Putamen (tissue), 1 donor: ENCODE data around the gene MED12L.
A peak's percentile ranks its signal among the peaks of the same experiment; 100 is the strongest.

Experiments used
- DNase-seq: peaks from one replicate; pipeline ENCODE4 v3.0.0-alpha.2; 2016; ENCODE audit warnings: low spot score

The MED12L gene

GRCh38 chr3:151290673-151291072 is 205.2 kb downstream of the MED12L start:
- DNase-seq, result no peak

GRCh38 chr3:151293127-151293526 is 207.7 kb downstream of the MED12L start:
- no peak for DNase-seq

GRCh38 chr3:151296226-151296625 is 210.8 kb downstream of the MED12L start:
- DNase-seq, result no peak

GRCh38 chr3:151297429-151297828 is 212.0 kb downstream of the MED12L start:
- DNase-seq, result no peak

GRCh38 chr3:151299006-151299405 is 213.5 kb downstream of the MED12L start:
- no peak for DNase-seq

GRCh38 chr3:151300539-151300938 is 215.1 kb downstream of the MED12L start:
- no peak for DNase-seq

GRCh38 chr3:151301787-151302186 is 216.3 kb downstream of the MED12L start:
- no peak for DNase-seq

GRCh38 chr3:151303751-151304150 is 218.3 kb downstream of the MED12L start:
- DNase-seq, result no peak

- peak; percentile 40 for DNase-seq
Measured at GRCh38 chr3:151305060-151305774, 219.8 kb downstream of the MED12L start.

GRCh38 chr3:151305775-151306151 is 220.3 kb downstream of the MED12L start:
- no peak for DNase-seq

GRCh38 chr3:151306168-151306810 is 220.8 kb downstream of the MED12L start:
- DNase-seq, result no peak

GRCh38 chr3:151307131-151307530 is 221.7 kb downstream of the MED12L start:
- no peak for DNase-seq

- DNase-seq, result no peak
Measured at GRCh38 chr3:151307583-151308488, 222.4 kb downstream of the MED12L start.

GRCh38 chr3:151309566-151309965 is 224.1 kb downstream of the MED12L start:
- no peak for DNase-seq

GRCh38 chr3:151312972-151313371 is 227.5 kb downstream of the MED12L start:
- DNase-seq, result no peak

GRCh38 chr3:151314137-151314536 is 228.7 kb downstream of the MED12L start:
- no peak for DNase-seq

GRCh38 chr3:151314593-151314992 is 229.1 kb downstream of the MED12L start:
- DNase-seq, result no peak

- no peak for DNase-seq
Measured at GRCh38 chr3:151315136-151315535, 229.7 kb downstream of the MED12L start.

- no peak for DNase-seq
Measured at GRCh38 chr3:151315846-151316245, 230.4 kb downstream of the MED12L start.

GRCh38 chr3:151316267-151316991 is 231.0 kb downstream of the MED12L start, which contains the start of gene GPR87:
TSS of gene GPR87 (minus strand) at chr3:151316820. CDS start at chr3:151300100, 16,720 bp downstream.
- no peak for DNase-seq

GRCh38 chr3:151318313-151318712 is 232.8 kb downstream of the MED12L start:
- no peak for DNase-seq

GRCh38 chr3:151318991-151319390 is 233.5 kb downstream of the MED12L start:
- no peak for DNase-seq
